Astrocyte of the hippocampus (primary cell): ENCODE data around the gene GPX3.

Experiments
- DNase-seq: peaks from one replicate; pipeline ENCODE4 v3.0.0; 2011; ENCODE audit warnings: low read depth, low spot score

GPX3 gene

DNA sequence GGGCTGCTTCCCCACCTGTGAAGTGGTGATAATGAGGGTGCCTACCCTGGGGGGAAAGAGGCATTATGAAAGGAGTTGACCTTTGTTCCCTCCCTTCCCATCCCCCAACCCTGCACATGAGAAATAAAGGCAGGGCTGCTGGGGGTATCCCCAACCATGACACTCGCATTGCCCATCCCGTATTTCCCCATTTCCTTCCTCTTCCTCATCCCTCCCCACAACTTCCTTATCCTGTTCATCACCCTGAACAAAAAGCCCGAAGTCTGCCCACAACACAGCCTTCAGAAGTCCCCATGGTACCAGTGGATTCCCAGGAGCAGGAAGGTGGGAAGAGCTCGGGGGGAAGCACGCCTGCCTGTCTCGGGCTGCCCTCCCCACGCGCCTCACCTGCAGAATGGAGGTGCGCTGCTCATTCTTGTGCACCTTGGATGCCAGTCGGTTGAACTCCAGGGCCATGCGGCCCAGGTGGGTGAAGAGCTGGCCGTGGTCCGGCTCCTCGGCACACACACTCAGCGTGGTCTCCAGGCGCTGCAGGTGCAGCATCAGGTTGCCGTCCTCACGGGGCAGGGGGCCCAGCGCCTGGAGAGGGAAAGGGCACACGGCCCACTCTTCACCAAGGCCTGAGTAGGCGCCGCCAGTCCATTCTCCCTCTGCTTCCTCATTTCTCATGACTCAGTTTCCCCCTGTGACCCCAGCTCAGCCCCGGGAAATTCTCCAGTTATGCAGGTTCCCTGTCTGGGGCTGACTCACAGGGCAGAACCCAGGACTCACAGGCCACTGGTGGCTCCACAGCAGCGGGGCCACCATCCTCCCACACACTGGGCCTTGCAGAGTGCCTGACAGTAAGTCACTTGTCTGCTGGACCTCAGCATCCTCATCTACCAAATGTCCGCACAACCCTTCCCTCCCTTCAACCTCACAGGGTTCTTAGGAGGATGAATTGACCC lies 36.3 kb downstream of the GPX3 start:
- no peak for DNase-seq

DNA sequence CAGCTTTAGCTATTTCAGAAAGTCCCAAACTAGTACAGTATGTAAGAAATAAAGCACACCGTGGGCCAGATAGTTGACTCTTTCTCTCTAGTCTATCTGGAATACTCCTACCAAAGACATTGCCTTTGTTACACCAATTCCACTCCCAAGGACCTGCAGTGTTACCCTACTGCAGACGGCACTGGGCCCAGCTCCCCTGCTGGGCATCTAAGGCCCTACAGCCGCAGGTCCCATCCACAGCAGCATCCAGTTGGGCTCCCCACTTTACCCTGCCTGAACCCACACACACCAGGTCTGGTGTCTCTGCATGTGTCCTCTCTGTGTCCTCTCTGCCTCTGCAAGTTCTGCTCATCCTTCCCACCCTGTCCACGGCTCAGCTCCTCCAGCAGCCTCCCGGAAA lies 37.9 kb downstream of the GPX3 start:
- DNase-seq = no peak

DNA sequence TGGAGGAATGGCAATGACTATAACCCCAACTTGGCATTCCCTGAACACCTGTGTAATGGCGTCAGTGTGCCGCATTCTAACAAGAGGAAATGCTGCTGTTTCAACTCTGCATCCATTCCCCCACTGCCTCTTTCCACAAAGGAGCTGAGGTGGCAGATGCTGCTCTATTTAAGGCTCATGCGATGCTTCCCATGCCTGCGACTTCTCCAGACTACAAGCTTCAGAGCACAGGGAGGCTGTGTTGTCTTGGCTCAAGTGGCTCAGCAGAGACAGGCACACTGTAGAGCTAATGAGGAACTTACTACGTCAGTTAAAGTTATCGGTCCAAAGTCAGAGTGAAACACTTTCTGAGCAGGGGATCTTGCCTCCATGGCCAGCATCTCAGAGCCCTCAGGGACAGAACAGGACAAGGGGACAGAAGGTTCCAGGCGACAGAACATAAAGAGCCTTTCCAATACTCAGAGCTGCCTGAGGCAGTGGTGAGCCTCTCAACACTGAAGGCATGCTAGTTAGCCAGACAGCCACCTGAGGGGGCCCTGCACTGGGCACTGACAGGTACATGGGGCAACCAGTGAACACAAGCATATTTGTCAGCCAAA lies 38.6 kb downstream of the GPX3 start:
- DNase-seq = peak; percentile 65

DNA sequence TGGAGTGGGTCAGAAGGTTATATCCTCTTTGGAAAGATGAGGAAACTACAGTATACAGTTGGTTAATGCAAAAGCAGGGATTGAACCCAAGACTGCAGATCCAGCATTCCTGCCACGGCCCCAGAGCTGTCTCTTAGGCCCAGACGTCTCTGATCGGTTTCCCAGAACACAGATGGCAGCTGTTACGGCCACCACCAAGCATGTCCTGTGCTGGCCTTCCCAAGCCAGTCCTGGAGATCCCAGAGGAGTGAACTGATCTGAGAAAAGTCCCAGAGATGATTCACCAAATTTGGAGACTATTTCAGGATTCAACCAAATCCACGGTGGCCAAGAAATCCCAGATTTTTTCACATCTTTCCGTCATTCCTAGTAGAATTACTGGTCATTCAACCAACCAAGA lies 40.4 kb downstream of the GPX3 start:
- DNase-seq = no peak

DNA sequence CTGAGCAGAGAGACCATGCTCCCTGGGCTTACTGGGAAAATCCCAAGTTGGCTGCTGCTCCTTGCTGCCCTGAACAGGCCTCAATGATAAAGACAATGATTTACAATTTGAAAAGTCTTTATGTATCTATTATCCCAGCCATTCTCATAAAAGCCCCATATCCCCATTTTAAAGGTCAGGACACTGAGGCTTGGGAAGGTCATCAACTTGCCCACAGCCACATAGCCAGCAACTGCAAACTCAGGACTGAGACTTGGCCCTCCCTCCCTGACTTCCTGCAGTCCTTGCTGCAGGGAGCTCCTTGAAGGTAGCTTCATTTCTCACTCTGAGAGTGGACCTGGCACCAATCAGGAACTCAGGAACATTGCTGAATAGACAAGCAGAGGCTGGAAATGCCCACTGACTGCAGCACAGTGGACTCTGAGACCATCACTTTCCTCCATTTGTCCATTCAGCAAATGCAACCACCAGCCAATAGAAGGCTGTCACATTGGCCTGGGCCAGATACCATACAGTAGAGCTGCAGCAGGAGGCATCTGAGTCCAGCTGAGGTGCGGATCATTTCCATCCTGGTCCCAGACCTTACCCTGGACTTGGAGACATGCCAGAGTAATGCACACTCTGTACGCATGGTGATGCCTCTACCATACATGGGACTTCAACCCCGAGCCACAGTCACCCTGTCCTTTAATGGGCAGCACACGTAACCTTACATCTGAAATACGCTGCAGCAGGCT lies 42.2 kb downstream of the GPX3 start:
- DNase-seq = no peak

DNA sequence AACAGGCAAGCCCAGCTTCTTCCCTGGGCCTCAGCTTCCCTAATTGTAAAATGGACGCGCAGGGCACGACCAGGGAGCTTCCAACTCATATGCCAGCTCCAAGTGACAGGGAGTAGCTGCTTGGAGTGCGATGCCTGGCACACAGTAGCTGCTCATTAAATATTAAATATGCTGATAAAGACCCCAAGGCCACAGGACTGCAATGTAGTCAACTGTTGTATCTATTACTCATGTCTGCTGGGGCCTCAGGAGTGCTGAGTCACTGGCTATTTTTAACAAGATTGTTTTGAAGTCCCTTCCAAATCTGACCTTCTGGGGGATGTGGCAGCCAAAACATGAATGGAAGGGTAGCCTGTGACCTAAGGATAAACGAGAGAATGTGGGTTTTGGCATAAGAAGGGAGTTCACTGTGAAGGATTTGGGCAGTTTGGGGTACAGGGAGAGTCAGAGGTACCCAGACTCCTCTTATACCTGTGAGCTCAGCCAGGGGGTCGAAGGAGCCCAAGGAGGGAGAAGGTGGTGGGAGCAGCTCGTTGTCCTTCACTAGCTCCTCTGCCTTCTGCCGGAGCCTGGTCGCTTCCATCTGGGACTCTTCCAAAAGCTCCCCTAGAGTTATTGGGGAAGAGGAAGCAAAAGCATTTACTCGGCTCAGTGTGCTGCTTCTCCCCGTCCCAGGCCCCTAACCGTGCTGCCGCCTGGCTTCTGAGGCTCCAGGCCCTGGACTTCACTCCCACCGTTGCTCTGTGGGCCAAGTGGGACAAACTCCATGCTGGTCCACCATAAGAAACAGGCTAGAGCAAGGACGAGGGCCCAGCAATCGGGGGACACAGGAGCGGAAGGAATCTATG lies 43.0 kb downstream of the GPX3 start:
- DNase-seq = peak; percentile 88

DNA sequence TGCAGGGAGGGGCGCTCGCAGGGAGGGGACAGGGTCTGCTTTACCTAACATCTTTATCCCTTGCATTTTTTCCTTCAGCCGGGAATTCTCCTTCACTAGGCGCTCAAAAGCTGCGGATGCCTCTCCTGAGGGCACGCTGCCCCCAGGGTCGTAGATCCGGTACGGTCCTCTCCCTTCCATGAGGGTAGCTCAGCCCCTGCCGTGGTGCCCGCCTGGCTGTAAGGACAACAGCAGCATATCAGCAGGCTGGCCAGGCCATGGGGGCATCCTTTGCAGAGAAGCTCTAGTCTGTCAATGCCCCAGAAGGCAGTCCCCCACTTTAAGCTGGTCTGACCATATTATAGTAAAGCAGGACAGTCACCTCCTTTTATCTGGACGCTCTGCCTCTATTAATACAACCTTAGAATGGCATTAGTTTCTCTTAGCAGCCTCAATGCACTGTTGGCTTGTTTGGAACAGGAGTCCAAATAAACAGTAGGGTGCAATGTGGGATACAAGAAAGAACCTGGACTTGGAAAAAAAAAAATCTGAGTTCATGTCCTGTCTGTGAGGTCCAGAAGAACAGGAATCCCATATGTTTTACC lies 44.6 kb downstream of the GPX3 start:
- DNase-seq = no peak

DNA sequence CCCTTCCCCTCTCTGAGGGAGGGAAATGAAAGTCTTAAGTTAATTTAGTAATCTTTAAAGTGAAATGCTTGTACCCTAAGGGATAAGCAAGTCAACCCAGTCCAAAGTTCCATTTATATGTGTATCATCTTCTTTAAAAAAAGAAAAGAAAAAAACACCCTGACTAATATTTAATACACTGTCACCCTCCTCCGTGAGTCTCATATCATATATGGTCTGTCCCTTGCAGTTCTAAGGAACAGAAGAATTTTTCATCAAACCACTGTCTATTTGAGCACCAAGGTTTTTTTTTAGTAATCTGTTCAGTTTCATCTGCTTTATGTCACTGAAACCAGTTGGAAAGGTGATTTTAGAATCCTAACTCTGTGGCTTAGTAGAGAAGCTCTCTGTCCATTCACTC lies 45.2 kb downstream of the GPX3 start:
- DNase-seq = no peak

DNA sequence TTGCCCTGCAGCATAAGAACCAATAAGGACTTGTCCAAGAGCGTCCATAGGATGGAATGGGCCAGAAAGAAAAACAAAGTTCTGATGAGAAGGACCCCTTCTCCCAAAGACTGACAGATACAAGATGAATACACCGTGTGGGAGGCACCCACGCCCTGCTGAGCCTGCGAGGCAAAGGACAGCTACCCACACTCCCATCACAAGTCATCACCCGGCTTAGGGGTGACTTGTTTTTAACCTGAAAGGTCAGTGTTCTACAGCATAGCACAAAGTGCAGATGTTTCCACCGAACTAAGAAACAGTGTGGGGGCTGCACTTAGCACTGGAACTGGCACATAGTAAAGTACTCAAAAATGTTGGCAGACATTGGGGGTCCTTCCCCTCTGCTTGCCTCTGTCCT lies 46.5 kb downstream of the GPX3 start:
- no peak for DNase-seq

DNA sequence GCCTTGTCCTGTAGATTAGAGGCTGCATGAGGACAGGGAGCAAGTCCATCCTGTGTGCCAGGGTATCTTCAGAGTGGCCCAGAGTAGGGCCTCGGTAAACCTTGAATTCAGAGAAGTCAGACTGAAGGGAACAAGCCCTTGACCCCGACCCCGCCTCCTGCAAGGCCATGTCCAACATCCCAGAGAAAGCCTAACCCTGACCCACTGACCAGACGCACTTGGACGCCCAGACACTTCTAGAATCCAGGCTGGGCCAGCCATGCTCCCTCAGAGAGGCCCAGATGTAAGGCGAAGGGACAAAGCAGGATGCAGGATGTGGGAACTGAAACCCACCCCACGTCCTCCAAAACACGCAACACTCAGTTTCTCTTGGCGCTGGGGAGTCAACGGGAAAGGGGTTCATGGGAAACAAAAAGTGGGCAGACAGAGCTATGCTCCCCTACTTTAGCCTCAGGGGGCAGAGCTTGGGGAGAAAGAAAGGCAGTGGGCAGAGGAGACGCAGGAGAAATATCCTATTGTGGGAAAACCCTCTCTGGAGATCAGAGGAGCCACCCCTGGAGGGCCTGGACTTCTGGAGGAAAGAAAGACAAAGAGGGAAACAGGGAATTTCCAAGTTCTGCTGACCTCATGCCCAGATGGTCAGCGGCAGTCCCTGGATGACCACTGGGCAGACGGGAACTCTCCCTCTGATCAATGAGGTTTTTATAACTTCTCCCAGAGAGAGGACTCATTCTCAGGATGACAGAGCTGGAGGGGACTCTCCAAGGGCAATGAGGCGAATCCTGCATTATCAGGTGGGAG lies 47.4 kb downstream of the GPX3 start:
- DNase-seq = peak; percentile 28

DNA sequence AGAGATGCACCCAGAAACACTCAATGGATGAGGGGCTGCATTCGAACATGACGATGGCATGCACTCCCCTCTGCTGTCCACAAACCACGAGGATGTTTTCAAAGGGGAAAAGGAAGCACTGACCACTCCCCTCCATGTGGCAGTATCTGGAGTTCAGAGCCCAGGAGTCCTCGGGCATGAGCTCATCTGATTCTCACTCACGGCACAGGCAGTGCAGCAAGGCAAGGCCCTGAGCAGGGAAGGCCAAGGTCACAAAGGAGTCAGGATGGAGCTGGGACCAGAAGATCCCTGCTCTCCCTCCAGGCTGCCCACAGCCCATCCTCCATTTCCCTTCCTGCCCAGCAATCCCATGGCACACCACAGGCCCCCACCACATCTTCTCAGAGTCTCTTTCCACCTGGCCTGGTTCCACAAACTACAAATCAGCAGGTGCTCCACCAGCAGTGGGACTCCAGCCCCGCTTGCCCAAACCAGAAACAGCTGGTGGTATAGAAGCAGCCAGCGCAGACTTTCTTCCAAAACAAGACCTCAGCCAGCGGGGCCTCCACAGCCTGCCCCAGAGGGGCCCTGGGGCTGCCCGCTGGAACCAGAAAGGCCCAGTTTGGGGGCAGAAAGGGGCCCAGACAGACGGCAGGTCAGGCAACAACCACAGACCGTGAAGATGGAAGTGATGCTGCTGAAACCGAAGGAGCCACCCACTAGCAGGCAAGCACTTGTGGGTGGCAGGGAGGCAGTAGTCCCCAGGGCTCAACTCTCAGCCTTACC lies 48.2 kb downstream of the GPX3 start:
- DNase-seq = peak; percentile 41

DNA sequence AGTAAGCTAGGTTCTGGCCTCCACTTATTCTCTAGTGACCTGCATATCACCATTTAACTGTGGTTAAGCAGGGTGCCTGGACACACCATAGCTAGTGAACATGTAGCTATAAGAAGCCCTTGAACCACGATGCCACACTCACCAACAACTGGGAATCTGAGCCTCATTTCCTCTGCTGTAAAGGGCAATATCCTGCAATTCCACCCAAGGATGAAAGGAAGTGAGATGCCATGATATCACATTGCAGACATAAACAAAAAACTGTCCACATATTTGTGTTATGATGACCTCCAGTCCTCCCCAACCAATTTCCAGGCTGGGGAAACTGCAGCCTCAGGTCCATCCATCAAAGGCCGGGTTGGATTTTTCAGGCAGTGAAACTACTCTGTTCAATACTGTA lies 50.1 kb downstream of the GPX3 start:
- DNase-seq = no peak

DNA sequence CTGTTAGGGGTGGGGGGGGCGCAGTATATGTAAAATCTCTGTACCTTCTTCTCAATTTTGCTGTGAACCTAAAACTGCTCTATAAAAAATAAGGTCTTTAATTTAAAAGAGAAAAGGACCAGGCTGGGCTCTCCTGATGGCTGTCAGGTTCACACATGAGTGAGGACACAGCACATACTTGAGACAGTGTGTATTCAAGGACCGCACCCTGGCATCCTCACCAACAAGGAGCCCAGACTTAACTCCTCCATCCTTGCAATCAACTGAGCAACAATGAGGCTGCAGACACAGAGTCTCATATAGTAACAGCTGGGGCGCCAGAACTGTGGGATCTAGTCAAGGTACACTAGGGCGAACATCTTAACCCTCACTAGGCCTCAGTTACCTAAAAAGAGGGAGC lies 50.6 kb downstream of the GPX3 start:
- no peak for DNase-seq

DNA sequence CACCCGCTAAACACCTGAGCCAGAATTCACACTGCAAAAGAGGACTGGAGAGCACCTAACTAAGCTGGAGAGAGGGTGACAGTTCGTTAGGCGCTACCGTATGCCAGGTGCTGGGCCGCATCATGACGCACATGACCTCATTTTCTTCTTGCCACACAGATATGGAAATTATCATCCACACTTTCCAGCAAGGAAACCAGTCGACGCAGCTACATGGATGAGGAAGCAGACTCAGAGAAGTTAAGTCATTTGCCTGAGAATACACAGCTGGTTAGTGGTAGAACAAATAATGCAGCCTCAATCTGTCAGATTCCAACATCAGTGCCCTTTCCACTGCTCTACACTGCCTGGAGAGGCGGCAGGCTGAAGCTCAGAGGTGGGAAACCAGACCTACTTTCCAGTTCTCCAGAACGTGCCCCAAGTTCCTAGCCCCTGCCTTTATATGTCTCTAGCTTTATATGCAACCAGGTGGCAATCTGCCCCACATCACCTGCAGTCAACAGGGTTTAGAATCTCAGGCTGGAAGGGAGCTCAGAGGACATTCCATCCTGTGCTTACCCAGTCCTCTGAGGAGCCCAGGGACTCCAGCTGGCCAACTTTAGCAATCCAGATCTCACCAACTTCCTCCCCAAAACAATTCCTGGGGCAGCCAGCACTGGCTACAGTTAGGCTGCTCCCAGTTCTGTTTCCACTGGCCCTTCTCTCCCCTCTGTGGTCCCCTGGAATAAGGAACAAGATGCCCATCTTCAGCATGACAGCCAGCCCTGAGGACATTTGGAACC lies 51.6 kb downstream of the GPX3 start:
- no peak for DNase-seq

DNA sequence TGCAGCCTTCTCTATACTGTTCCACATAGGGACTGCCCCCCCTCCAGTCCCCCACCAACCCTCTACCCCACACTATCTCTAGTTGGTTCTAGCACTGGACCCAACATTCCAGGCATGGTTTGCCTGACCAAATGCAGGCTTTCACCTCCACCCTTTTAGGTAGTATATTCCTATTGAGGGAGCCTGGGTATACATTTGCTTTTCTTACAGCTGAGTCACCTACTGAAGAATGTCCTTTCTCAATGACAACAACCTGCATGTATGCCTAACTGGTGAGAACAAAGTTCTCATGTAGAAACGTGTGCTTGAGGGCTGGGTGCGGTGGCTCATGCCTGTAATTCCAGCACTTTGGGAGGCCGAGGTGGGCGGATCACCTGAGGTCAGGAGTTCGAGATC lies 52.2 kb downstream of the GPX3 start:
- peak; percentile 88 for DNase-seq

DNA sequence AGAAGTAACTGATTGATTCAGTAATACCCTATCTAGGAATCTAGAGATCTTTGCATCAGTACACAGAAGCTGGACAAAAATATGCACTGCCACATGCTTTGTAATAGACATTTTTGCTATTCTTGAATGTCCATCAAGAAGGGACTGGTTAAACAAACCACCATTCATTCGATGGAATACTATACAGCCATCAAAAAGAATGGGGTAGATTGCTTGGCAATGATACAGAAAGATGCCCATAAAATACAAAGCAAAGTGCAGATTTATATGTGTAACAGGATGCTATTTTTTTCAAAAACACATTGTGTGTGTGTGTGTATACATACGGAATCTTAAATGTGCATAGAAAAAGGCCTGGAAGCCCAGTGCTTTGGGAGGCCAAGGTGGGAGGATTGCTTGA lies 52.9 kb downstream of the GPX3 start:
- DNase-seq = no peak

DNA sequence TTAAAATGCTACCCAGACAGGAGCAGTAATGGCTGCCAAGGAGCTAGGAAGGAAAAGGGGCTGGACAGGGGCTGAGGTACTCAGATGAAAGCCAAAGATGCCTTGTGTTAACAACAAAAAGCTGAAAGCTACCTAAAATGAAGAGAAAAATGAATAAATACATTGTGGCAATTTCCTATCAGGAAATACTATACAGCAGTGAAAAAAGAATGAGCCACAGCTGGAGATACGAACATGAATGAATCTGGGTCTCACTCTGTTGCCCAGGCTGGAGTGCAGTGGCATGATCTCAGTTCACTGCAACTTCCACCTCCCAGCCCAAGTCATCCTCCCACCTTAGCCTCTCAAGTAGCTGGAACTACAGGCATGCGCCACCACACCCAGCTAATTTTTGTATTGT lies 54.2 kb downstream of the GPX3 start:
- DNase-seq = no peak

DNA sequence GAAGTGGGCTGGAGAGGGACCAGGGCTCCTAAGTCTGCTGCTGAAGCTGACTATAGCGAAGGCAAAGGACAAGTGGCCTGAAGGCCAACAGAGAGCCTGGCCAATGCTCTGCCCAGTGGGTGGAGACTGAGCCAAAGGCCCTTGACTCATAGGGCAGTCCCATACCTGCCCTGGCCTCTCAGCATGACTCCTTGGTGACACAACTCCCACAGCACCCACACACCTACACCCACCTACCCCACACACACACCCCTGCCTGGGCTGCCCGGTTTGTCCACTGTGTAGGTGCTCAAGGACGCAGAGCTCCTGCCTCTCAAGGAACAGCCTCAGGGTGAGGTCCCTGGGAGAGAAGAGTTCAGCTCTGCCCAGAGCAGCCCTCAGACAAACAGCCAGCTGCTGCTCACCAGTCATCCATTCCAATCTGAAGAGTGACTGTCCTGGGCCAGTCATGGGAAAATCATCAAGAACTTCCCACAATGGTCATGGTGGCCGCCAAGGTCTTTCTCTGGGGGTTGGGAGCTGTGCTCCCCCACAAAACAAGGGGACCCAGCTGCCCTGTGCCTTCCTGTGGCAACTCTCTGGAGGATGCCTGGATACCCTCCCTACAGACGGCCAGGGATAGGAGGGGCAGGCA lies 55.4 kb downstream of the GPX3 start:
- peak; percentile 22 for DNase-seq
